HG02610 (cell line): ENCODE measurements around the gene DDX11.
"Not testable (repeated sequence)": the region's sequence is repeated elsewhere in the genome, so short reads cannot be mapped to it uniquely, and the experiment has no call there.

Experiments
- ATAC-seq: cut with Tn5 transposase; IDR thresholded peaks from one replicate; pipeline ENCODE4 v1.9.1; 2021; ENCODE audit warnings: mild to moderate bottlenecking, moderate library complexity; ENCODE audit not compliant: unreplicated experiment

The DDX11 gene

GRCh38 chr12:31120392-31121008 is 46.8 kb downstream of the DDX11 start:
- ATAC-seq = no peak

- ATAC-seq = not testable (repeated sequence)
These were observed 47.5 kb downstream of the DDX11 start for GRCh38 chr12:31121022-31121728.

- ATAC-seq = no peak
These were observed 48.8 kb downstream of the DDX11 start for GRCh38 chr12:31122481-31122880.

- ATAC-seq = not testable (repeated sequence)
These were observed 50.5 kb downstream of the DDX11 start for GRCh38 chr12:31124158-31124557.

GRCh38 chr12:31125171-31125570 is 51.5 kb downstream of the DDX11 start:
- ATAC-seq = not testable (repeated sequence)

GRCh38 chr12:31127209-31127848 is 53.7 kb downstream of the DDX11 start:
- ATAC-seq = not testable (repeated sequence)

- not testable (repeated sequence) for ATAC-seq
These were observed 62.9 kb downstream of the DDX11 start for GRCh38 chr12:31136581-31136980.

GRCh38 chr12:31144768-31145167 is 71.1 kb downstream of the DDX11 start:
- not testable (repeated sequence) for ATAC-seq

GRCh38 chr12:31145296-31145695 is 71.6 kb downstream of the DDX11 start:
- not testable (repeated sequence) for ATAC-seq

GRCh38 chr12:31147415-31147814 is 73.8 kb downstream of the DDX11 start:
- not testable (repeated sequence) for ATAC-seq

GRCh38 chr12:31150766-31151165 is 77.1 kb downstream of the DDX11 start:
- not testable (repeated sequence) for ATAC-seq
